NT2/D1 (cell line): ENCODE results near the gene SWI5.

Experiments
- DNase-seq: peaks from one replicate; pipeline ENCODE4 v3.0.0-alpha.2; 2011; ENCODE audit warnings: low read depth, low spot score
- H3K27me3 ChIP-seq: 2 replicates; pipeline ENCODE4 v1.6.0; 2011; ENCODE audit warnings: mild to moderate bottlenecking; ENCODE audit not compliant: insufficient read length, insufficient read depth
- H3K36me3 ChIP-seq: 2 replicates; pipeline ENCODE4 v1.6.1; 2011; ENCODE audit warnings: mild to moderate bottlenecking, low read length, mixed read lengths; ENCODE audit not compliant: insufficient read depth, insufficient read length
- H3K4me1 ChIP-seq: 2 replicates; pipeline ENCODE4 v1.5.1; 2011; ENCODE audit not compliant: insufficient read depth, insufficient read length
- H3K4me3 ChIP-seq: 2 replicates; pipeline ENCODE4 v1.5.1; 2011; ENCODE audit warnings: low read depth; ENCODE audit not compliant: insufficient read length
- H3K9ac ChIP-seq: 2 replicates; pipeline ENCODE4 v1.6.0; 2011; ENCODE audit warnings: low read depth; ENCODE audit not compliant: insufficient read length
- H3K9me3 ChIP-seq: 2 replicates; pipeline ENCODE4 v1.5.1; 2011; ENCODE audit warnings: mild to moderate bottlenecking, low read length; ENCODE audit not compliant: insufficient read depth
- SUZ12 ChIP-seq: IDR thresholded peaks from 2 replicates; pipeline ENCODE4 v1.6.1; 2011; ENCODE audit not compliant: insufficient read length, insufficient read depth; ENCODE audit errors: extremely low read depth
- YY1 ChIP-seq: IDR thresholded peaks from 2 replicates; pipeline ENCODE4 v1.6.1; 2011; ENCODE audit not compliant: insufficient read length, insufficient read depth
- ZNF274 ChIP-seq: IDR thresholded peaks from 2 replicates; pipeline ENCODE4 v1.6.1; 2011; ENCODE audit warnings: mild to moderate bottlenecking, low read depth, low read length

SWI5 gene

GRCh38 chr9:128242828-128243214 is 33.3 kb upstream of the SWI5 start:
- Histone ChIP-seq H3K27me3 (no peaks in the 10 kb centered on the region), H3K9me3 (no peaks in the 10 kb centered on the region), H3K4me1 (peaks cover 13% of the 10 kb centered on the region), H3K36me3 (peaks cover 36% of the 10 kb centered on the region), H3K9ac (no peak overlapping the region), H3K4me3 (no peak overlapping the region)
- TF ChIP-seq SUZ12 = no peak
- TF ChIP-seq YY1 = no peak
- TF ChIP-seq ZNF274 = no peak
- DNase-seq = no peak

- no peak for TF ChIP-seq SUZ12
- no peak for TF ChIP-seq YY1
- TF ChIP-seq ZNF274 = no peak
- Histone ChIP-seq H3K27me3 (no peaks in the 10 kb centered on the region), H3K36me3 (peaks cover 39% of the 10 kb centered on the region), H3K4me3 (no peak overlapping the region), H3K9ac (no peak overlapping the region), H3K9me3 (no peaks in the 10 kb centered on the region), H3K4me1 (peaks cover 13% of the 10 kb centered on the region)
- DNase-seq = no peak
Observed at GRCh38 chr9:128243215-128244018, 32.7 kb upstream of the SWI5 start.

DNA sequence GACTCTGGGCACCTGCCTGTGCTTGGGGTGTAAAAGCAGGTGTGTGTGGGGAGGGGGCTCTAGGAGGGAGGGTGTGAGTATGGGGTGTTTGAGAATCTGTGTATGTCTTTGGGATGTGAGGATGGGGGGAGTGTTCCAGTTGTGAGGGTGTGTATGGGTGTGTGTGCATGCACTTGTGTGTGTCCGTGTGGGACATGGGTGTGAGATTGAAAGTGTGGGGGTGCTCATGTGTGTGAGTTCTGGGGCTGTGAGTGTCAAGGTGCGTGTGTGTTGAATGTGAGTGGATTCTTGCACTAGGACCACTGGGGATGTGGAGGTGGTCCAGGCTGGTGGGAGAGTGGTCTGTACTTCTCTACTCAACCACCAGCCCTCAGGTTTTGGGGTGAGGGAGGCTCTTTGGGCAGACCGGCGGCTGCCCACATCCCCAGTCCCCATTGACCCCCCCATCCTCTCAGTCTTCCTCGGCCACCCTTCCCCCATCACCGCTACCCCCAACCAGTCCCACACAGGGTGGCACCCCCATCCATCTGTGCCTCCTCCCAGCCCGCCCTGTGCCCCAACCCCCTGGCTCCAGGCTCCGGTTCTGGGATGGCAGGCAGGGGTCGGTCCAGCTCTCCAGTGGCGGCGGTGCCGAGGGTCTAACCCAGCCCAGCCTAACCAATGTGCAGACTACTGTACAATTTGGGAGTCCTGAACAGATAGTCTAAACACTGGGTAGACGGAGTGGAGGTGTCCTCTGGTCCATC is 31.8 kb upstream of the SWI5 start:
- peaks cover 13% of the 10 kb centered on the region for H3K4me1 ChIP-seq
- H3K27me3 ChIP-seq = no peaks in the 10 kb centered on the region
- H3K9me3 ChIP-seq = no peaks in the 10 kb centered on the region
- no peak overlapping the region for H3K4me3 ChIP-seq
- no peak for DNase-seq
- no peak overlapping the region for H3K9ac ChIP-seq
- H3K36me3 ChIP-seq = peaks cover 40% of the 10 kb centered on the region
- TF ChIP-seq SUZ12 = no peak
- no peak for TF ChIP-seq YY1
- no peak for TF ChIP-seq ZNF274

DNA sequence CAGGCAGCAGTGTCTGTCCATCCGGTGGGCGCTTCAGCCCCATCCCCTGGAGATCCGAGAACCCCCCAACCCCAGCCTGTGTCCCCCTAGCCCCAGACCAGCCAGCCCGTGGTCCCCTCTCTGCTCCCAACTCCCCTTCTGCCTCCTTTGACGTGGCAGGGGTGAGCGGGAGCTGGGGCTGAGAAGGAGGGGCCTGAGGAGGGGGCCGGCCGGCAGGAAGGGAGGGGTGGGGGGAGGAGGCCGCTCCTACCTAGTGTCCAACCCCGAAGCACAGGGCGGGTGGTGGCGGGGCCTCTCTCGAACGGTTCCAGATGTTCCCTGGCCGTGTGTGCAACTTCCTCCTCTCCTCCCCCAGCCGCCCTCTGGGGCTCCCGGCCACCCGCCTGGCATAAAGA is 31.2 kb upstream of the SWI5 start:
- Histone ChIP-seq H3K27me3 (no peaks in the 10 kb centered on the region), H3K4me3 (no peak overlapping the region), H3K4me1 (peaks cover 14% of the 10 kb centered on the region), H3K9me3 (no peaks in the 10 kb centered on the region), H3K36me3 (peaks cover 38% of the 10 kb centered on the region), H3K9ac (no peak overlapping the region)
- TF ChIP-seq YY1 (no peak), SUZ12 (no peak), ZNF274 (no peak)
- no peak for DNase-seq

GRCh38 chr9:128245421-128246151 is 30.5 kb upstream of the SWI5 start:
- no peak overlapping the region for H3K9ac ChIP-seq
- DNase-seq = no peak
- no peak overlapping the region for H3K4me3 ChIP-seq
- no peaks in the 10 kb centered on the region for H3K9me3 ChIP-seq
- peaks cover 36% of the 10 kb centered on the region for H3K36me3 ChIP-seq
- peaks cover 16% of the 10 kb centered on the region for H3K4me1 ChIP-seq
- TF ChIP-seq ZNF274 = no peak
- TF ChIP-seq YY1 = no peak
- no peak for TF ChIP-seq SUZ12
- H3K27me3 ChIP-seq = no peaks in the 10 kb centered on the region

DNA sequence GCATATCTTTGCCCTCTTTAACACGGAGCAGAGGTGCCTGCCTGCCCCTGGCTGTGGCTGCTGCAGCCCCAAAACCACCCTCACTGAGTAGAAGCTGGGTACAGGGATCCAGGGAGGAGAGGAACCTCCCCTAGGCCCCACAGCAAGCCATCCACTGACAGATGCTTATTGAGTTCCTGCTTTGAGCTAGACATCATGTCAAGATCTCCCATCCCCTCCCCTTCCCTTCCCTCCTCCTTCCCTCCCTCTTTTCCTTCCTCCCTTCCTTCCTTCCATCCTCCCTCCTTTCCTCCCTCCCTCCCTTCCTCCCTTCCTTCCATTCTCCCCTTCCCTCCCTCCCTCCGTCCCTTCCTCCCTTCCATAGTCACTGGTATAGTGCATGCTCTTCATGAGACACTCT is 29.6 kb upstream of the SWI5 start:
- H3K9ac ChIP-seq = no peak overlapping the region
- TF ChIP-seq ZNF274 = no peak
- no peak for TF ChIP-seq SUZ12
- no peak for TF ChIP-seq YY1
- H3K4me1 ChIP-seq = peaks cover 16% of the 10 kb centered on the region
- no peaks in the 10 kb centered on the region for H3K27me3 ChIP-seq
- no peaks in the 10 kb centered on the region for H3K9me3 ChIP-seq
- H3K36me3 ChIP-seq = peaks cover 34% of the 10 kb centered on the region
- DNase-seq = no peak
- H3K4me3 ChIP-seq = no peak overlapping the region
